Activated CD4-positive, alpha-beta T cell treated with anti-CD3 and anti-CD28 coated beads for 36 hours (primary cell): ENCODE data around the gene MPHOSPH10. TPM values are rescaled to one million over a fixed set of nuclear protein-coding genes. Genes with fewer than 3 reads are reported as not detected.

ENCODE experiments used
- ATAC-seq: fragments of 200-7000 bp; cut with Tn5 transposase; one replicate; pipeline ENCODE4 v1.10.0; 2021; ENCODE audit warnings: mild to moderate bottlenecking, moderate library complexity
- CTCF ChIA-PET: fragments of 350-600 bp; sonication (Branson Sonifier 250); formaldehyde crosslinking; loops from one replicate; lab custom pipeline; 2021; ENCODE audit warnings: antibody characterized with exemption; lab: Charles Lee
- POLR2A ChIA-PET: fragments of 350-600 bp; sonication (Branson Sonifier 250); formaldehyde crosslinking; loops from one replicate; lab custom pipeline; 2021; ENCODE audit warnings: antibody characterized with exemption, inconsistent platforms; lab: Charles Lee
- DNase-seq: peaks from one replicate; pipeline ENCODE4 v3.0.0-alpha.2; 2020
- H3K27ac Mint-ChIP-seq: one replicate; pipeline ENCODE4 v1.8.0; 2021; ENCODE audit warnings: mixed read lengths
- H3K27me3 Mint-ChIP-seq: one replicate; pipeline ENCODE4 v1.8.0; 2021; ENCODE audit warnings: mixed read lengths
- H3K36me3 Mint-ChIP-seq: one replicate; pipeline ENCODE4 v1.8.0; 2021; ENCODE audit warnings: low read depth, mixed read lengths
- H3K4me1 Mint-ChIP-seq: one replicate; pipeline ENCODE4 v1.8.0; 2021; ENCODE audit warnings: mixed read lengths
- H3K4me3 Mint-ChIP-seq: one replicate; pipeline ENCODE4 v1.8.0; 2021; ENCODE audit warnings: mild to moderate bottlenecking, moderate library complexity, mixed read lengths
- H3K9me3 Mint-ChIP-seq: one replicate; pipeline ENCODE4 v1.8.0; 2021; ENCODE audit warnings: low read depth, mixed read lengths
- intact Hi-C, 2 experiments: fragments of 100-400 bp; cut with DNase I in 1 of 2; cut with micrococcal nuclease in 1 of 2; formaldehyde crosslinking; loops; one replicate each; pipeline versions ENCODE4 v1.14.2 to v1.15.1; 2022 to 2024; cut with DNase I, micrococcal nuclease
- total RNA-seq, 2 experiments: library from RNA; stranded (reverse); gene quantifications; one replicate each; pipeline ENCODE4 v1.2.3, GENCODE V29; 2021

MPHOSPH10 gene
- total RNA-seq, 2 experiments from 2014 or later, result 48.5 to 61.9 TPM

DNA sequence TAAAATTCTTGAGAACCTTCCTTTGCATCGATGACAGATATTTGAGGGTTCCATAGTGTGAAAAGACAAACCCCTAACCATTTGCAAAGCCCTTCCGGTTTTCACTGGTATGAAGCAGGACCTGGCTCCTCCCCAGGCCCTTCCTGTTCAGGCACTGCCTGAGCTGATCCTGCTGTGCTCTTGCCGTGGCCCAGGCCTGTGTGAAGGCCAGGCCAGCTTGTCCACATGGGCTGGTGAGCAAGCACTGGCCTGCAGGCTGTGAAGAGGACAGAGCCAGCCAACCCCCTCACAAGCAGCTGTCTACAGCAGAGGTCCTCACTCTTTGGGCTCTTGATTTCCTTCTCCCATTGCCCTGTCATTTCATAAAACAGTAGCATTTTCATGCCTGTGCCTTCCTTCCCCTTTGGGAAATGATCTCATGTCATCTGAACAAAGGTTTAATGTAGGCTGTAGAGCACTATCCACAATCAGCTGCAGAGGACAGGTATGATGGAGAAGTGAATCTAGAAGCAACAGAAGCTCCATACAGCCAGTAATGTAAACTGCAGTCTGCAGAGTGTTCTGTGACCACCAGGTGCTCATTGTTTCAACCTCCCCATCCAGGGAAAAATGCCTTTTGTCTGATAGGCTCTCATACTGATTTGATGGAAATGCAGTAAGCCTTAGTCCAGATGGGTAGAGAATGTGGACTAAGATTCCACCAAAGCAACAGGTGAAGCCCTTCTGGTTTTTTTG lies 19.8 kb downstream of the MPHOSPH10 start:
- H3K9me3 Mint-ChIP-seq, result no peaks in the 10 kb centered on the region
- H3K27ac Mint-ChIP-seq, result no peak overlapping the region
- intact Hi-C loops, result loop anchor here in 1 of 2 experiments (5.0 kb wide), 1 partner anchor 128 kb away; no protein-coding TSS in a partner anchor
- DNase-seq (no peak), ATAC-seq (no peak)
- peaks cover 1% of the 10 kb centered on the region for H3K27me3 Mint-ChIP-seq
- no peak overlapping the region for H3K4me3 Mint-ChIP-seq
- ChIA-PET POLR2A (interaction anchor here (0.5 kb wide), 1 partner anchor 10 kb away, joined by 3 read pairs; no protein-coding TSS in a partner anchor), CTCF (interaction anchor here (0.6 to 1.2 kb wide), 6 partner anchors 50 to 149 kb away, joined by 3 to 5 read pairs (median 3); no protein-coding TSS in a partner anchor)
- peaks cover 33% of the 10 kb centered on the region for H3K36me3 Mint-ChIP-seq
- no peaks in the 10 kb centered on the region for H3K4me1 Mint-ChIP-seq

DNA sequence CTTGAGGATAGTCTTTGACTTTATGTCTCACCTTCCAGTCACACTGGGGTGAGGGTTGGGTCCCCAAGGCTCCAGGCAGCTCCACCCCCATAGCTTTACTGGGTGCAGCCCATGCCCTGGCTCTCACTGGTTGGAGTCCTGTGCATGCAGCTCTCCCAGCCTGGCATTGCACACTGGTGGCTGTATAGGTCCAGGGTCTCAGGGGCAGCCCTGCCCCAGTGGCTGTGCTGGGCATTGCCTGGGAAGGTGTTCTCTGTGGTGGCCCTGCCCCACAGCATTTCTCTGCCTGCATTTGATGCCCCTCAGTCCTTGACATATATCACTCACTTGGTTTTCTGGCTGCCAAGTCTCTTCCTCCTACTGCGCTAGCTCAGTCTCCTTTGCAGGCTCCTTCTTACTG lies 21.2 kb downstream of the MPHOSPH10 start:
- Mint-ChIP-seq H3K4me3 (no peak overlapping the region), H3K9me3 (no peaks in the 10 kb centered on the region), H3K4me1 (no peaks in the 10 kb centered on the region), H3K27me3 (peaks cover 3% of the 10 kb centered on the region), H3K36me3 (peaks cover 24% of the 10 kb centered on the region), H3K27ac (no peak overlapping the region)
- ChIA-PET POLR2A (no interaction called here), CTCF (interaction anchor here (0.7 to 1.1 kb wide), 3 partner anchors 9 to 374 kb away, joined by 3 read pairs; no protein-coding TSS in a partner anchor)
- DNase-seq (no peak), ATAC-seq (no peak)
- intact Hi-C loops, result loop anchor here in 1 of 2 experiments (5.0 kb wide), 1 partner anchor 129 kb away; no protein-coding TSS in a partner anchor

DNA sequence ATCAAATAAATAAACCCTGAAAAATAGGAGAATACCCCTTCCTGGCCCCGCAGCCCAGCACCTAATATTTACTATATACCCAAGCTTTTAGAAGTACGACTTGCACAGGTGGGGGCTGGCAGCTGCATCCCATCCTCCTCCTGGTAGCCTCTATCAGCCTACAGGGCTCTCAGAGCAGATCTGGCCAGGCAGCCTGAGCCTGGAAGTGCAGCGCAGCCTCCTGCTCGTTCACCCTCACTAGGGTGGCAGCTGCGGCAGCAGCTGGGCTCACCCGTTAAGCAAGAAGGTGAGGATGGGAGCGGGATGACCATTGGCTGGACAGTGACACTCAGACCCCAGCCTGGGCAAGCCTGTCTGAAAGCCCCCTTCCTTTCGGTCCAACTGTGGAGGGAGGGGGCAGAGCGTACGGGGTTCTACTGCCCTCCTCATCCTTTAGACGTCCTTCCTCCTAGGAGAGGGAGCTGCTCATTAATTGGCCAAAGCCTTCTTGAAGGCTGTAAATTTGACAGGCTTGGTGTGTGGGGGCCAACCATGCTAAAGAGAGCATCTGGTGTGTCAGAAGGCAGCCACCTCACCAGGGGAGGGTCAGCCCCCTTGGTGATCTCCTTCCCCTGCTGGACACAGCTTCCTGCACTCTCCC lies 23.3 kb downstream of the MPHOSPH10 start:
- DNase-seq (no peak), ATAC-seq (no peak)
- intact Hi-C loops, result loop anchor here in 1 of 2 experiments (1.0 to 5.0 kb wide), 2 partner anchors 104 to 131 kb away; no protein-coding TSS in a partner anchor
- Mint-ChIP-seq H3K27me3 (peaks cover 3% of the 10 kb centered on the region), H3K27ac (no peak overlapping the region), H3K9me3 (no peaks in the 10 kb centered on the region), H3K36me3 (peaks cover 13% of the 10 kb centered on the region), H3K4me3 (no peak overlapping the region), H3K4me1 (peaks cover 4% of the 10 kb centered on the region)
- ChIA-PET POLR2A (no interaction called here), CTCF (interaction anchor here (1.2 kb wide), 1 partner anchor 17 kb away, joined by 3 read pairs; no protein-coding TSS in a partner anchor)

DNA sequence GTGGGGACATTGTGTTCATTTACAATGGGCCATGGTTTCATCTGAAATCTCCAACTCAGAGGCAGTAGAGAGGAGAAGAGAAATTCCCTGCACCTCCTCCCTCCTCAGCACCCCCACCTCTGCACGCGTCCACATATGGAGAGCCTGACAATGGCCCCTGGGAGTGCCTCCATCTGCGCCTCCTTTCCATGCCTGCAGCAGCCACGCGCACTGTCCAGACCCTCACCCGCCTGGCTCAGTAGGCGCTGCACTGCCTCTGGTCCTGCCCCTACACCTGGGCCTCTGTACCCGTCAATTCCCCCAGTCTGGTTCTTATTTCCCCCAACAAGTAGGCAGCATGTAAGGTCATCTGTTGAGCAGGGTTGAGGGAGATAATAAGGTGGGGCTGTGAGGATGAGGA lies 23.8 kb downstream of the MPHOSPH10 start:
- intact Hi-C loops, result loop anchor here in 1 of 2 experiments (1.0 to 5.0 kb wide), 2 partner anchors 105 to 132 kb away; no protein-coding TSS in a partner anchor
- DNase-seq, result no peak
- Mint-ChIP-seq H3K4me1 (peaks cover 4% of the 10 kb centered on the region), H3K27me3 (peaks cover 3% of the 10 kb centered on the region), H3K9me3 (no peaks in the 10 kb centered on the region), H3K36me3 (peaks cover 8% of the 10 kb centered on the region), H3K4me3 (no peak overlapping the region), H3K27ac (no peak overlapping the region)
- ChIA-PET CTCF (interaction anchor here (0.7 to 1.4 kb wide), 3 partner anchors 23 to 265 kb away, joined by 3 to 5 read pairs (median 3); partner anchors contain the start of gene MPHOSPH10), POLR2A (interaction anchor here (0.6 kb wide), 1 partner anchor 144 kb away, joined by 3 read pairs; no protein-coding TSS in a partner anchor)
- ATAC-seq, result no peak

DNA sequence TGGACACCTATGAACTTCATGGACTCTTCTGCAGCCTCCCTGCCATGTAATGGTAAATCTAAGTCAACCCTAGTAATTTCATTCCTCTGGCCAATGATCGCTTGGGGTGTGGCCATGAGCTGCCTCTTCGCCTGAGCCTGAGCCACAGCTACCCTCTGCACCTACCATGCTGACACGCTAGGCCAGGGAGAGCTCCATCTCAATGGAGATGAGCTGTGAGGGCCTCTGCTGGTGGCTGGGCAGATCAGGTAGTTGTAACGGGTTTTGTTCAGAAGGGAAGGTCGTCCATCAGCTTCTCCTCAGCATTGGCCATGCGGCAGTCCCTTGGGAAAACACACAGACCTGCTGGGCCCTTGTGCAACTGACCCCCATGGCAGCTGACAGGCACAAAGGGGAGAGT lies 24.4 kb downstream of the MPHOSPH10 start:
- Mint-ChIP-seq H3K36me3 (peaks cover 4% of the 10 kb centered on the region), H3K4me3 (no peak overlapping the region), H3K27me3 (peaks cover 3% of the 10 kb centered on the region), H3K27ac (no peak overlapping the region), H3K4me1 (peaks cover 4% of the 10 kb centered on the region), H3K9me3 (no peaks in the 10 kb centered on the region)
- ATAC-seq (peak; percentile 82), DNase-seq (peak; percentile 60)
- ChIA-PET CTCF (interaction anchor here (0.7 to 1.4 kb wide), 3 partner anchors 24 to 264 kb away, joined by 3 to 5 read pairs (median 3); partner anchors contain the start of gene MPHOSPH10), POLR2A (interaction anchor here (0.6 kb wide), 1 partner anchor 143 kb away, joined by 3 read pairs; no protein-coding TSS in a partner anchor)
- intact Hi-C loops, result loop anchor here (1.0 to 5.0 kb wide), 5 partner anchors 105 to 143 kb away; no protein-coding TSS in a partner anchor

DNA sequence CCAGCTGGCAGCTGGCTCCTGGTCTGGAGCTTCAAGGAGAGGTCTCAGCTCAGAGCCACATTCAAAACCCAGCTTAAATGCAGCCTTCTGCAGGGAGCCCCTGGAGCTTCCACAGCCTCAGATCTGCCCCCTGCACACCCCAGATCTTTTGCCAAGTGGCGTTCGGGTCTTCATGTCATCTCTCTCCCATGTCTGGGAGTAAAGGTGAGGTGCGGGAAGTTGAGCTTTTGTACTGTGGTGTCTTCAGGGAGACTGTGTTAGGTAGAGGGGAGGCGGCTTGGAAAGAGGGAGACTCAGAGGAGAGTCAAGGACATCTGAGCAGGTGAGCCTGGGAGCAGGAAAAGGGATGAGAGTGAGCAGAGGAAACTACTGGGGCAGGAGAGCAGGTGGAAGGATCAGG lies 25.4 kb downstream of the MPHOSPH10 start:
- intact Hi-C loops, result loop anchor here (5.0 kb wide), 3 partner anchors 109 to 141 kb away; no protein-coding TSS in a partner anchor
- no peak overlapping the region for H3K4me3 Mint-ChIP-seq
- POLR2A ChIA-PET, result no interaction called here
- peaks cover 4% of the 10 kb centered on the region for H3K4me1 Mint-ChIP-seq
- peaks cover 3% of the 10 kb centered on the region for H3K27me3 Mint-ChIP-seq
- DNase-seq (no peak), ATAC-seq (no peak)
- CTCF ChIA-PET, result interaction anchor here (0.7 to 2.1 kb wide), 2 partner anchors 55 to 355 kb away, joined by 3 to 8 read pairs; no protein-coding TSS in a partner anchor
- H3K27ac Mint-ChIP-seq, result no peak overlapping the region
- no peaks in the 10 kb centered on the region for H3K9me3 Mint-ChIP-seq
- H3K36me3 Mint-ChIP-seq, result no peaks in the 10 kb centered on the region

DNA sequence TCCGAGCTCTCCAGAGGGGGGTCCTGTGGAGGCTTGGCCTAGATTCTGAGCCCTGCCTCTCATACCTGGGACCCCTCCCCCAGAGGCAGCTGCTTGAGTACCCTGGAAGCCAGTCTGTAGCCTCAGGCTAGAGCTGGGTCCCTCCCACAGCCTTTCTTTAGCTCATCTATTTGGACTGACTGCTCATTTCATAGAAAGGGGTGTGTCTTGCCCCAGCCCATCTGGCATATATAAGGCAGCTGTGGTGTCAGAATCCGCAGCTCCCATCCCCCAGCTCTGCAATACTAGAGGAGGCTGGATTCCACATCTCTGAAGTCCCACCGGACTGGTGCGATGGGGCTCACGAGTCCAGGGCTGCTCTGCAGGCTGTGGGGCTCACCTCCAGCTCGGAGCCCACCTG lies 26.1 kb downstream of the MPHOSPH10 start:
- peaks cover 3% of the 10 kb centered on the region for H3K27me3 Mint-ChIP-seq
- H3K9me3 Mint-ChIP-seq, result no peaks in the 10 kb centered on the region
- no peak overlapping the region for H3K4me3 Mint-ChIP-seq
- CTCF ChIA-PET, result interaction anchor here (0.8 to 2.1 kb wide), 2 partner anchors 56 to 355 kb away, joined by 3 to 8 read pairs; no protein-coding TSS in a partner anchor
- ATAC-seq (no peak), DNase-seq (no peak)
- intact Hi-C loops, result loop anchor here (5.0 kb wide), 3 partner anchors 109 to 141 kb away; no protein-coding TSS in a partner anchor
- POLR2A ChIA-PET, result no interaction called here
- no peak overlapping the region for H3K27ac Mint-ChIP-seq
- no peaks in the 10 kb centered on the region for H3K36me3 Mint-ChIP-seq
- H3K4me1 Mint-ChIP-seq, result peaks cover 4% of the 10 kb centered on the region

DNA sequence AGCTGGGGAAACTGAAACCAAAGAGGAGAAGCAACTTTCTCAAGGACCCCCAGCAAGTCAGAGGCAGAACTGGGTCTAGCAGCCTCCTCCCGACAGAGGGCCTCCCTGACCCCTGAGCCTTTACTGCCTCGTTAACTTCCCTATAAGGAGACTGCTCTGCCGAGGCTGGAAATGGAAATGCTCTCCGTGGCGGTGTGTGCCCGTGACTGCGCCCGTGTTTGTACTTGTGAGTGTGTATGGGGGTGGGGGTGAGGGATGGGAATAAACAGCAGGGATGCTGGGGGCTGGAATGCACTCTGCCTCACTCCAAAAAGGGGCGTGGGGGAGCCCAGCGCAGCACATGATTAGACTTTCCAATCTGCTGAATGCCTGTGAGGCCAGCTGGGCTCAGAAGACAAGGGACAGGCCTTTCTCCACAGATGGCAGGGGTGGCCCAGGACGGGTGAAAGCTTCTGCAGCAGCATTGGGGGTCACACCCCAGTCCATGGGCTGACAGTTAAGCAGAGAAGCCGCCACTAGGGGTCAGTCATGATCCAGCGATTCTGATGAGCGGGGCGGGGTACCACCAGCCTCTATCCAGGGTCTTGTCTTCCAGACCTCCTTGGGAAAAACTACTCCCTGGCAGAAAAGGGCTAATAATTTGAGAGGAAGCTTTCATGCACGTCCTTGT lies 26.8 kb downstream of the MPHOSPH10 start:
- no peak overlapping the region for H3K27ac Mint-ChIP-seq
- DNase-seq (peak; percentile 80), ATAC-seq (peak; percentile 78)
- ChIA-PET CTCF (interaction anchor here (0.5 to 2.1 kb wide), 6 partner anchors 13 to 355 kb away, joined by 3 to 8 read pairs (median 3); no protein-coding TSS in a partner anchor), POLR2A (no interaction called here)
- H3K27me3 Mint-ChIP-seq, result peaks cover 3% of the 10 kb centered on the region
- intact Hi-C loops, result loop anchor here (1.0 to 5.0 kb wide), 4 partner anchors 110 to 353 kb away; no protein-coding TSS in a partner anchor
- no peak overlapping the region for H3K4me3 Mint-ChIP-seq
- no peaks in the 10 kb centered on the region for H3K36me3 Mint-ChIP-seq
- peaks cover 4% of the 10 kb centered on the region for H3K4me1 Mint-ChIP-seq
- no peaks in the 10 kb centered on the region for H3K9me3 Mint-ChIP-seq

DNA sequence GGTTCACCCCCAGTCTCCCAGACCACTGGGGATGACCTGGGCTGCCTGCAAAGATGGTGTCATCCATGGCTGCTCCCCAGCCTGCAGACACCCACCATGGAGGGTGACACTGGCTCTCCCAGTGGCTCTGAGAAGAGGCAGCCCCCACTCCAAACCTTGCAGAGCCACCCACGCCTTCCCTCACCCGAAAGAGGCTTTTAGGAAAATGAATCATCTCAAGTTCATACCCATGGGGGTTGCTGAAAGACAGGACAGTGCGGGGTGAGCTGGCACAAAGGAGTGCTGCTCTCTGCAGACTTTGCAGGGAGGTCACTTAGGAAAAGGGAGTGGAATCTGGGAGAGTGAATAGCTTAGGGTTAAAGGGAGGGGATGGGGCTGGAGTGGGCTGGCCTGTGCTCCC lies 36.4 kb downstream of the MPHOSPH10 start:
- peak; percentile 23 for ATAC-seq
- Mint-ChIP-seq H3K9me3 (no peaks in the 10 kb centered on the region), H3K4me3 (no peak overlapping the region), H3K36me3 (no peaks in the 10 kb centered on the region), H3K4me1 (no peaks in the 10 kb centered on the region), H3K27ac (no peak overlapping the region), H3K27me3 (peaks cover 7% of the 10 kb centered on the region)
- intact Hi-C loops, result no loop called here
- ChIA-PET CTCF (no interaction called here), POLR2A (no interaction called here)
- peak; percentile 29 for DNase-seq

DNA sequence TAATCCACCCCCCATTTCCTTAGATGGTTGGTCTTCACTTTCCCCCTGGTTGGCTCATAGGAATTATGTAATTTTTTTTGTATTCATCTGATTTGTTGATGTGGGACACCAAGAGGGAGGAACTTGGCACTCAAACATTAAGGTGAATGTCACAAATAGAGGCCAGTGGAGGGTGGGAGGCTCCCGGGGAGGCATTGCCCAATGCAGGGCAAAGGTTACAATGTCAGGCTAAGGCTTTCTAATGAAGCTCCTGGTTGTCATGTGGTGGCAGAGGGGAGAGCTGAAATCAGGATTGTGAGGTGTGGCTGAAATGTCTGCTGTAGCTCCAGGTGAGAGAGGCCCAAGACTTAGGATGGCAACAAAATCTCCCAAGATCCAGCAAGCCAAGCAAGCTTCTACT lies 42.7 kb downstream of the MPHOSPH10 start:
- POLR2A ChIA-PET, result no interaction called here
- Mint-ChIP-seq H3K27ac (no peak overlapping the region), H3K36me3 (no peaks in the 10 kb centered on the region)

More for the DNA sequence above, 42.7 kb downstream of the MPHOSPH10 start:
- ATAC-seq (no peak), DNase-seq (no peak)
- no peak overlapping the region for H3K4me3 Mint-ChIP-seq
- H3K27me3 Mint-ChIP-seq, result no peaks in the 10 kb centered on the region
- H3K9me3 Mint-ChIP-seq, result no peaks in the 10 kb centered on the region
- CTCF ChIA-PET, result no interaction called here
- intact Hi-C loops, result no loop called here
- peaks cover 8% of the 10 kb centered on the region for H3K4me1 Mint-ChIP-seq
